ENCODE data around the gene MRPL1.
A peak's percentile ranks its signal among the peaks of the same experiment; 100 is the strongest.

Gene MRPL1

GRCh38 chr4:77862478-77863216, at the start of gene MRPL1:
Gene MRPL1, plus strand, starts transcription at chr4:77862830. Its CDS starts 19 bp downstream, at chr4:77862849.
- DNase-seq (ENCODE audit: low spot score) = peak; percentile 89
- ChIA-PET POLR2A (ENCODE audit: low non-redundant PET) (interaction anchor here (0.5 to 1.6 kb wide), 5 partner anchors 11 to 45 kb away, joined by 3 to 12 read pairs (median 8); no protein-coding TSS in a partner anchor), CTCF (interaction anchor here (0.7 to 1.3 kb wide), 2 partner anchors 43 to 50 kb away, joined by 3 to 6 read pairs; no protein-coding TSS in a partner anchor)
- TF ChIP-seq, protein P1, sequence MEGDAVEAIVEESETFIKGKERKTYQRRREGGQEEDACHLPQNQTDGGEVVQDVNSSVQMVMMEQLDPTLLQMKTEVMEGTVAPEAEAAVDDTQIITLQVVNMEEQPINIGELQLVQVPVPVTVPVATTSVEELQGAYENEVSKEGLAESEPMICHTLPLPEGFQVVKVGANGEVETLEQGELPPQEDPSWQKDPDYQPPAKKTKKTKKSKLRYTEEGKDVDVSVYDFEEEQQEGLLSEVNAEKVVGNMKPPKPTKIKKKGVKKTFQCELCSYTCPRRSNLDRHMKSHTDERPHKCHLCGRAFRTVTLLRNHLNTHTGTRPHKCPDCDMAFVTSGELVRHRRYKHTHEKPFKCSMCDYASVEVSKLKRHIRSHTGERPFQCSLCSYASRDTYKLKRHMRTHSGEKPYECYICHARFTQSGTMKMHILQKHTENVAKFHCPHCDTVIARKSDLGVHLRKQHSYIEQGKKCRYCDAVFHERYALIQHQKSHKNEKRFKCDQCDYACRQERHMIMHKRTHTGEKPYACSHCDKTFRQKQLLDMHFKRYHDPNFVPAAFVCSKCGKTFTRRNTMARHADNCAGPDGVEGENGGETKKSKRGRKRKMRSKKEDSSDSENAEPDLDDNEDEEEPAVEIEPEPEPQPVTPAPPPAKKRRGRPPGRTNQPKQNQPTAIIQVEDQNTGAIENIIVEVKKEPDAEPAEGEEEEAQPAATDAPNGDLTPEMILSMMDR (conservative IDR thresholded peaks at IDR 0.05; ENCODE audit: low read depth) = no peak
- H3K27ac ChIP-seq = peak within 1 kb of the TSS; percentile 85

- no peak for DNase-seq (ENCODE audit: low spot score)
- POLR2A ChIA-PET (ENCODE audit: low non-redundant PET) = no interaction called here
- no peak overlapping the region for H3K27ac ChIP-seq
- TF ChIP-seq, protein P1 (conservative IDR thresholded peaks at IDR 0.05; ENCODE audit: low read depth) = no peak
- CTCF ChIA-PET = no interaction called here
These were observed 47.0 kb upstream of the MRPL1 start for GRCh38 chr4:77815636-77816035.

DNA sequence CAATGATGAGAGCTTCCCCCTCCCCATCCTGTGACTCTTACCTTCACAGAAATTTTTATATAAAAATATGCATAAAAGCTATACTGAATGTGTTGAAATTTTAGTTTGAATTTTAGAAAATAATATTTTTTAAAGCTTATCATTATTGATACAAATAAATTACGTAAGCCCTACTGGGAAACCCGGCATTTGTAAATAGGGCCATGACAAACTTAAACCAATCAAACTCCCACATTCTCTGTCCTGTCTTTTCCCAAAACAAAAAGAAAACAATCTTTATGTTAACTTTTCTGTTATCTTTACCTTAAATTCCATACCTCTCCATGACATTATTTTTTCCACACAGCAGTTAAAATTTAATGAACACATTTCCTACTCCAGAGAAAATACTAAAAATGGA, 46.1 kb upstream of the MRPL1 start:
- TF ChIP-seq, protein P1 (conservative IDR thresholded peaks at IDR 0.05; ENCODE audit: low read depth) = no peak
- H3K27ac ChIP-seq = no peak overlapping the region
- DNase-seq (ENCODE audit: low spot score) = no peak
- POLR2A ChIA-PET (ENCODE audit: low non-redundant PET) = interaction anchor here (2.2 kb wide), 1 partner anchor 46 kb away, joined by 10 read pairs; the partner anchor contains the start of gene MRPL1
- CTCF ChIA-PET = interaction anchor here (0.7 kb wide), 1 partner anchor 14 kb away, joined by 4 read pairs; no protein-coding TSS in a partner anchor

DNA sequence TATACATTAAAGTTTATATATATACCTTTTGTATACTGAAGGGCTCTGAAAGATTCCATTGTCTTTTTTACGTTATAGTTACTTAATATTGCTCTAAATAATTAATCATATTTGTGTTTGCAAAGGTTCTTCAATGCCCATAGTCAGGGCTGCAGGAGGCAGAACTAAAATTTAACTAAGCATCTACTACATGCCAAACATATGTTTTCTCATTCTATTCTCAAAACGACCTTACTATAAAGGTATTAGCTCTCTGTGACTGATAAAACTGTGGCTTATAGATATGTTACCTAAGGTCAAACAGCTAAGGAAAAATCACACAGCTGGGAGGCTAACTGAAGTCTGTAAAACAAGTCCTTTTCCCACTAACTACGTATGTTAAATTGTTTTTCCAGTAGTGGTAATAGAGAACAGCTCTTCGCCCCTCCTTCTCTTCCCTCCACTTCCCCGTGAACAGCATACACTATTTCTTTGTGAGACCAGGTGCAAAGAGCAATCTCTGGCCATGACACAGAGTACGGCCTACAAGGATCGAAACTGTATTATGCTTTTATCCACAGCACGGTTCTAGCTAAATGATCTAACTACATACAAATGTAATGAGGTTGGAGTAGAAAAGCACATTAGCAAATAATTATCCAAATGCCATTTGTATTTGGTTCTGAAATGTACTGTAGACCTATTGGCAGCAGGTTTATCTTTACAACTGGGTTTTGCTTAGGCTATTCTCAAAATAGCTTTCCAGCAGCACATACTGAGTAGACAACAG, 45.1 kb upstream of the MRPL1 start:
- CTCF ChIA-PET = interaction anchor here (0.6 to 1.0 kb wide), 4 partner anchors 12 to 776 kb away, joined by 3 to 6 read pairs (median 4); no protein-coding TSS in a partner anchor
- DNase-seq (ENCODE audit: low spot score) = no peak

DNA sequence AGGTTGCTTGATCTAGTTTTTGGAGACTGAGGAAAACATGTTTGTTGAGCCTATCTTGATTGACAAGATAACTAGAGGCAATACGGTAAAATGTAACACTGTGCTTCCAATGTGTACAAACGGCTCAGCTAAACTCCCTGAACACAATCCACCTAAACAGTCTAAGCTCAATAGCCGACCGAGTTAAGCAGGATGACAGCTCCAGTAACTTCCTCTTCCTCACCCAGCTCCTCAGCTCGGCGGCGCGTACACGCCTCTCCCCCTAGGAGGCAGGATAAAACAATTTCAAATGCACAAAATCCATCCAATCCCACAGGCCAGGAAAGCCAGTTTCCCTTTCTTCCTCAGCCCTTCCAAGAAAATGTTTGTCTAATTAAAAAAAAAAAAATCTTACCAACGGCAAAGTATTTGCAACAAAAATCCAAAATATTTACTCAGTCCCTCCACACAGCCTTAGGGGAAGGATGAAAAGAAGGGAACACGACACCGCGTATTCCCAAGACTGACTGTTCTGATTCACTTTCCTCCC, 44.5 kb upstream of the MRPL1 start:
- peak; percentile 83 for DNase-seq (ENCODE audit: low spot score)

More for the DNA sequence above, 45.1 kb upstream of the MRPL1 start:
- peak overlapping the region; percentile 95; the same call in 1 of the 2 replicates for H3K27ac ChIP-seq
- TF ChIP-seq, protein P1 (conservative IDR thresholded peaks at IDR 0.05; ENCODE audit: low read depth) = no peak
- POLR2A ChIA-PET (ENCODE audit: low non-redundant PET) = interaction anchor here (0.8 to 2.2 kb wide), 2 partner anchors 45 to 61 kb away, joined by 4 to 10 read pairs; partner anchors contain the start of gene MRPL1

More for the DNA sequence above, 44.5 kb upstream of the MRPL1 start:
- ChIA-PET CTCF (interaction anchor here (0.7 to 1.0 kb wide), 3 partner anchors 11 to 36 kb away, joined by 3 to 6 read pairs (median 4); no protein-coding TSS in a partner anchor), POLR2A (ENCODE audit: low non-redundant PET) (interaction anchor here (0.6 to 2.2 kb wide), 3 partner anchors 44 to 1079 kb away, joined by 4 to 10 read pairs (median 4); partner anchors contain the start of gene MRPL1)
- H3K27ac ChIP-seq = peak overlapping the region; percentile 95
- TF ChIP-seq, protein P1 (conservative IDR thresholded peaks at IDR 0.05; ENCODE audit: low read depth) = peak; percentile 71
